SJSA1 (cell line): ENCODE measurements around the gene MICU1. TPM values are rescaled to one million over a fixed set of nuclear protein-coding genes. Genes with fewer than 3 reads are reported as not detected.
"Not testable (repeated sequence)": the region's sequence is repeated elsewhere in the genome, so short reads cannot be mapped to it uniquely, and the experiment has no call there.

ENCODE experiments used
- DNase-seq, 2 experiments: peaks; one replicate each; pipeline ENCODE4 v3.0.0-alpha.2; 2015 to 2020; ENCODE audit warnings: low spot score in 2 of 2, low read depth in 1 of 2
- H3K27ac ChIP-seq: fragments of 250-450 bp; sonication (Bioruptor Pico); 2 replicates; pipeline ENCODE4 v1.5.1; 2020; ENCODE audit warnings: mild to moderate bottlenecking, moderate library complexity
- H3K27me3 ChIP-seq: fragments of 250-450 bp; sonication (Bioruptor Pico); replicated peaks from 2 replicates; pipeline ENCODE4 v1.5.1; 2020; ENCODE audit warnings: mild to moderate bottlenecking, moderate library complexity
- H3K36me3 ChIP-seq: fragments of 250-450 bp; sonication (Bioruptor Pico); 2 replicates; pipeline ENCODE4 v1.5.1; 2020; ENCODE audit warnings: mild to moderate bottlenecking
- H3K4me1 ChIP-seq: fragments of 250-450 bp; sonication (Bioruptor Pico); replicated peaks from 2 replicates; pipeline ENCODE4 v1.6.1; 2021; ENCODE audit warnings: mild to moderate bottlenecking
- H3K4me3 ChIP-seq: fragments of 250-450 bp; sonication (Bioruptor Pico); 2 replicates; pipeline ENCODE4 v1.5.1; 2020; ENCODE audit warnings: mild to moderate bottlenecking
- H3K9me3 ChIP-seq: fragments of 250-450 bp; sonication (Bioruptor Pico); replicated peaks from 2 replicates; pipeline ENCODE4 v1.5.1; 2020; ENCODE audit warnings: mild to moderate bottlenecking
- total RNA-seq: library from RNA; depleted of rRNA; stranded (reverse); fragments of >200 nt; shearing (Covaris generic); gene quantifications from 2 replicates; pipeline ENCODE4 v1.2.3, GENCODE V29; 2014

Gene MICU1
- total RNA-seq, 1 experiment from 2014 or later, result 57.1 TPM

DNA sequence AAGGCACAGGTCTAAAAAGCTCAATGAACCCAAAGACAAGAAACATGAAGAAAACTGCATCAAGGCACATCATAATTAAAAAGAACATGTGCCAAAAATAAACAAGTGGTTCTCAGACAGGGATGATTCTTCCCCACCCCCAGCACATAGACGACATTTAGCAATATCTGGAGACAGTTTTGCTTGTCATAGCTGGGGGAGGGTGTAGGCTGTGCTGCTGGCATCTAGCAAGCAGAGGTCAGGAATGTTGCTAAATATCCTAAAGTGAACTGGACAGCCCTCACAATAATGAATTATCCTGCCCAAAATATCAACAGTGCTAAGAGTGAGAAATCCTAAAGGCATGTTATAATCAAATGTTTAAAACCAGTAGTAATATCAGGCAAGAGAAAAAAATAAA lies 122.6 kb downstream of the MICU1 start:
- no peak overlapping the region for H3K27ac ChIP-seq
- peak in 1 of 2 experiments; percentile 29 for DNase-seq

DNA sequence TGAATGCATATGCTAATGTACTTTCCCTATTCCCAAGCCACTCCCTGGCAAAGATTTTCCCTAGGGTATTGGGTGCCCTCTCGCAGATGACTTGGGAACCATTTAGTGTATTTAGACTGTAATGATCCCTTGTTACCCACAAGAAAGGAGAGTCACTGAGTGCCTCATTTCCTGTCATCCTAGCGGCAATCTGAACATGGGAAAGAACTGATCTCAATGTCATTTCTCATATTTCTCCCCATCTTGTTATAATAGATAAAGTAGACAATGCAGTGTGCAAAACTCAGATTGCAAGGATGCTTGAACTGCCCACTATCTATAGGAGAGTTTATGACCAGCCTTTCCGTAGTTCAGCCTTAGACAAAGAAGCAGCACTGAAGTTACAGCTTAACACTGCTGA lies 123.3 kb downstream of the MICU1 start:
- H3K9me3 ChIP-seq, result no peaks in the 10 kb centered on the region
- H3K4me1 ChIP-seq, result peaks cover 14% of the 10 kb centered on the region
- no peaks in the 10 kb centered on the region for H3K27me3 ChIP-seq
- H3K27ac ChIP-seq, result no peak overlapping the region
- DNase-seq, result peak in 1 of 2 experiments; percentile 9
- no peak overlapping the region for H3K4me3 ChIP-seq
- H3K36me3 ChIP-seq, result peaks cover 4% of the 10 kb centered on the region; the same call in 1 of the 2 replicates

More for the DNA sequence above, 122.6 kb downstream of the MICU1 start:
- Histone ChIP-seq H3K9me3 (no peaks in the 10 kb centered on the region), H3K4me1 (peaks cover 14% of the 10 kb centered on the region), H3K36me3 (peaks cover 4% of the 10 kb centered on the region; the same call in 1 of the 2 replicates), H3K4me3 (no peak overlapping the region), H3K27me3 (no peaks in the 10 kb centered on the region)

DNA sequence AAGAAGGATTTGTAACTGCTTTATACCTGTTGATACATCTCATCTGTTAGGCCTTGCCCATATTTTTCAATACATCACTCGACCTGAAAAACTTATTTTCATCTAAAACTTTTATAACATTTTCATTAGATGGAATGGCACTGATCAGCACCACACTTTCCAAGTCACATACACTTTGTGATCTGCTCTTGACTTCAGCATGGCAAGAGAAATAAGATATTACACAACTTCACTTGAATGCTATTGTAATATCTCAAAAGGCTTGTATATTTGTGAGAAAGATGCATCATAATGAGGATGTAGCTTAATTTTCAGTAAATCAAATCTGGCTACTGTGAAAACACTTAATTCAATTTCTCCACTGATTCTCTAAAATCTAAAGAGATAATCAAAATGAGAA lies 126.2 kb downstream of the MICU1 start:
- no peak for DNase-seq
- Histone ChIP-seq H3K36me3 (no peaks in the 10 kb centered on the region), H3K9me3 (no peaks in the 10 kb centered on the region), H3K4me3 (no peak overlapping the region), H3K27me3 (no peaks in the 10 kb centered on the region), H3K27ac (no peak overlapping the region), H3K4me1 (peaks cover 14% of the 10 kb centered on the region)

DNA sequence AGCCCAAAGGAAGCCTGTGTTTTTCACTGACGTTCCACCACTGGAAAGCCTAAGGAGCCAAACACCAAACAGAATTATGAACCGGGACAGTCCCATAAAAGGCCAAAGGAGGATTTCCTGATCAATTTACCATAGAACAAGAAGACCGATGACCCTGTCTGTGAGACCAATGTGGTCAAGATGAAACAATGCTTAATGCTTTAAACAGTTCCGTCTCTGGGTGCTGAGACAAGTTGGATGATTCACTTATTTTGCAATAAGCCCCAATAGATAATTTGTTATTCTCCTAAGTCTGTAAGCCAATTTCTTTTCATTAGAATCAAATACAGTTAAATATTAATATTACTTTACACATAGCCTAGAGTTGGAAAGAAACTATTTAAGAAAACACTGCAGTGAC lies 134.9 kb downstream of the MICU1 start:
- Histone ChIP-seq H3K27me3 (no peaks in the 10 kb centered on the region), H3K9me3 (no peaks in the 10 kb centered on the region), H3K36me3 (peaks cover 6% of the 10 kb centered on the region; the same call in 1 of the 2 replicates), H3K4me3 (no peak overlapping the region), H3K27ac (no peak overlapping the region), H3K4me1 (no peaks in the 10 kb centered on the region)
- DNase-seq, result no peak

DNA sequence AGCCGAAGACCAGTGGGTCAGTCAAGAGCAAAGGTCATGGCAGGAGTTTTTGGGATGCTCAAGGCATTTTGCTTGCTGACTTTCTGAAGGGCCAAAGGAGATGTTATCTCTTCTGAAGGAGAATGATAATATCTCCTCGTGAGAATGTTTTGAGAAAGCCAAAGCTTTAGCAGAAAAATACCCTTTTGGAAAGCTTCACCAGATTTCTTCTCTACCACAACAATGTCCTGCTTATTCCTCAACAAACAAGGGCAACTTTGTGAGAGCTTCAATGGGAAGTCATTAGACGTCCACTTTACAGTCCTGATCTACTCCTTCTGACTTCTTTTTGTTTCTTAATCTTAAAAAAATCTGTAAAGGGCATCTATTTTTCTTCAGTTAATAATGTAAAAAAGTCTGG lies 138.4 kb downstream of the MICU1 start:
- DNase-seq, result no peak
- Histone ChIP-seq H3K9me3 (no peaks in the 10 kb centered on the region), H3K27ac (no peak overlapping the region), H3K4me1 (no peaks in the 10 kb centered on the region), H3K4me3 (no peak overlapping the region), H3K27me3 (no peaks in the 10 kb centered on the region), H3K36me3 (peaks cover 6% of the 10 kb centered on the region; the same call in 1 of the 2 replicates)

DNA sequence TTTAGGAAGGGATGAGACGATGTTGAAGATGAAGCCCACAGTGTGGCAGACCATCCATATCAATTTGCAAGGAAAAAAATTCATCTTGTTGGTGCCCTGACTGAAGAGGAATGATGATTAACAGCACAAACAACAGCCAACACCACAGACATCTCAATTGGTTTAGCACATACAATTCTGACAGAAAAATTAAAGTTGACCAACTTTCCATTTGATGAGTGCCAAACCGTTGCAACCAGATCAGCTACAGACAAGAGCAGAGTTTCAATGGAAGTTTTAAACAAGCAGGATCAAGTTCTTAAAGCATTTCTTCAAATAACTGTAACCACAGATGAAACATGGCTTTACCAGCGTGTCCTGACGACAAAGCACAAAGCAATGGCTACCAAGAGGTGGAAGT lies 138.8 kb downstream of the MICU1 start:
- H3K27ac ChIP-seq, result no peak overlapping the region
- H3K4me1 ChIP-seq, result no peaks in the 10 kb centered on the region
- H3K4me3 ChIP-seq, result no peak overlapping the region
- H3K9me3 ChIP-seq, result no peaks in the 10 kb centered on the region
- H3K36me3 ChIP-seq, result peaks cover 6% of the 10 kb centered on the region
- no peaks in the 10 kb centered on the region for H3K27me3 ChIP-seq
- no peak for DNase-seq

DNA sequence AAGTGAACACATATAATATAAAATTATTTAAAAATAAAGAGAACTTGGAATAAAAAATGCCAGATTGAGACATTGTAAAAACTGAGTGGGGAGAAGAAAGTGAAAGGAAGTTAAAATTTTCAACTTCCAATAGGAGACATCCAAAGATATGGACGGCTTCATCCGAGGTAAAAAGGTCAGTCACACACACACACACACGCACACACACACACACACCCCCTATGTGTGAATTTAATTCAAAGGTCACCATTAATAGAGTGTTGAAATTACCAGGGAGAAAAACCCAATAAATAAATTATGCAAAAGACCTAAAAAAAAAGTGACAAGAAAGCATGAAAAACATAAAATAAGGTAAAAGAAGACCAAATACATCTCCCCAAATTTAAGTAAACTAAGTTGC lies 140.2 kb downstream of the MICU1 start:
- no peaks in the 10 kb centered on the region for H3K4me1 ChIP-seq
- no peak overlapping the region for H3K4me3 ChIP-seq
- no peak for DNase-seq
- peaks cover 6% of the 10 kb centered on the region for H3K36me3 ChIP-seq
- H3K27me3 ChIP-seq, result no peaks in the 10 kb centered on the region
- H3K9me3 ChIP-seq, result no peaks in the 10 kb centered on the region
- no peak overlapping the region for H3K27ac ChIP-seq

DNA sequence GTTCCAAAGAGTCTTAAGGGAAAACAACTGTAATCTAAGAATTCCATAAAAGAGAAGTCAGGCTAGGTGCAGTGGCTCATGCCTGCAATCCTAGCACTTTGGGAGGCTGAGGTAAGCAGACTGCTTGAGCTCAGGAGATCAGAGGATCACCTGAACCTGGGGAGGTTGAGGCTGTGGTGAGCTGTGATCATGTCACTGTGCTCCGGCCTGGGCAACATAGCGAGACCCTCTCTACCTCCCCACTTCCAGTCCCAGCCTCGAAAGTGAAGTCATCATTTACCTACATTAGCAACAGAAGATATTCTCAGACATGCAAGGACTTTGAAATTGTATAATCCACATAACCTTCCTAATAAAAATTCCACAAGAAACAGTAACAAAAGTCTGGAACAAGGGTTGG lies 141.4 kb downstream of the MICU1 start:
- H3K27ac ChIP-seq, result no peak overlapping the region
- H3K9me3 ChIP-seq, result no peaks in the 10 kb centered on the region
- H3K4me3 ChIP-seq, result no peak overlapping the region
- DNase-seq, result no peak
- H3K4me1 ChIP-seq, result no peaks in the 10 kb centered on the region
- H3K27me3 ChIP-seq, result no peaks in the 10 kb centered on the region
- H3K36me3 ChIP-seq, result peaks cover 6% of the 10 kb centered on the region

DNA sequence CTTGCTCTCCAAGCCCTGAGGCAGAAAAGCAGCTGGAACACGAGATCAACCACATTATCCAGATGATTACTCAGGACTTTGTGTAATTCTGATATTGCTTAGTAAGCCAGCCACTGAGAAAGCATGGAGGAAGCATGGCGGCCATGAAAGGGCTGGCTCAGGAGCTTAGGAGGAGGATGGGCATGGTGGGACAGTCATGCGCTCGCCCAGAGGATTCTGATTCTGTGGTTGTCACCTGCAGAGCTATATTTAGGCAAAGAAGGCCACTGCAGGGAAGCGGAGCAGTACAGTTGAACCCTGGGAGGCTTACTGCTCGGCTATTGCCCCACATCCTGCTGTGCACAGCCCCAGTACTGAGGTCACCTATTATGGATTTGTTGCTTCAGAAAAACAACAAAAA lies 142.4 kb downstream of the MICU1 start:
- H3K4me3 ChIP-seq, result no peak overlapping the region
- H3K36me3 ChIP-seq, result peaks cover 6% of the 10 kb centered on the region; the same call in 1 of the 2 replicates
- no peak for DNase-seq
- no peaks in the 10 kb centered on the region for H3K4me1 ChIP-seq
- no peaks in the 10 kb centered on the region for H3K9me3 ChIP-seq
- no peaks in the 10 kb centered on the region for H3K27me3 ChIP-seq
- no peak overlapping the region for H3K27ac ChIP-seq

DNA sequence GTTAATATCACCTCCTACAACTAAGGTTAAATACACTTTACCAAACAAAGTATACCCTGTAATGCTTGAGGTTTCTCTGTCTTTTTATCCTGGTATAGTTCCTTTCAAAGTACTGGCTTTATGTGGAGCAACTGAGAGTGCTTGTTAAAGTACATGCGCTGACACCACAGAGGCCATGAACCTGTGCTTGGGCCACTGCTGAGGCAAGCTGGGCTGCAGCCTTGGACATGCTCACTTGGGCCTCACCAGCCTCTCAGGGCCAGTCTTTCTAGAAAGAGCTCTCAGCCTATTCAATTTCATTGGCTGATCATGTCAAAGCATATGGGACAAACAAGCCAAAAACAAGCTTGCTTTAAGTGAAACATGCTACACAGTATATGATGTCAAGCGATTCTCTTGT lies 145.0 kb downstream of the MICU1 start:
- Histone ChIP-seq H3K36me3 (peaks cover 11% of the 10 kb centered on the region), H3K9me3 (no peaks in the 10 kb centered on the region), H3K27me3 (no peaks in the 10 kb centered on the region), H3K4me3 (no peak overlapping the region), H3K27ac (no peak overlapping the region), H3K4me1 (no peaks in the 10 kb centered on the region)
- DNase-seq, result no peak

DNA sequence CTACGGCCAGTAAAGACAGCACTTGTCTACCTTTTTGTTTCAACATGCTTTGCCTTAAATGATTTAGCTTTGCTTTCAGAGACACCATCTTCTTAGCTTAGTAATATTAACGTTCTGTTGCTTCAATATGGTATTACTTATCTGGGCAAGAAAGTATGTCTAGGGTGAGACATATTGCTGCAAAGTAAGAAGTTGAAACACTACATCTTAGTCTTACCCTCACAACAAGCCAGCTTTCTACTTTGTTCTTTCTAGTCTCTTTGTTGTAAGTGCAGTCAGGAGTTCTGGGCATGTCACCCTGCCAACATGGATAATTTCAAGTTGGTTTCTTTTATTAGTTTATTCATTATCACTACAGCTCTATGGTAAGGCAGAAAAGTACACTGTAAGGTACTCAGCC lies 148.4 kb downstream of the MICU1 start:
- no peaks in the 10 kb centered on the region for H3K9me3 ChIP-seq
- no peak overlapping the region for H3K27ac ChIP-seq
- peaks cover 25% of the 10 kb centered on the region for H3K36me3 ChIP-seq
- no peaks in the 10 kb centered on the region for H3K4me1 ChIP-seq
- H3K4me3 ChIP-seq, result no peak overlapping the region
- no peak for DNase-seq
- no peaks in the 10 kb centered on the region for H3K27me3 ChIP-seq

DNA sequence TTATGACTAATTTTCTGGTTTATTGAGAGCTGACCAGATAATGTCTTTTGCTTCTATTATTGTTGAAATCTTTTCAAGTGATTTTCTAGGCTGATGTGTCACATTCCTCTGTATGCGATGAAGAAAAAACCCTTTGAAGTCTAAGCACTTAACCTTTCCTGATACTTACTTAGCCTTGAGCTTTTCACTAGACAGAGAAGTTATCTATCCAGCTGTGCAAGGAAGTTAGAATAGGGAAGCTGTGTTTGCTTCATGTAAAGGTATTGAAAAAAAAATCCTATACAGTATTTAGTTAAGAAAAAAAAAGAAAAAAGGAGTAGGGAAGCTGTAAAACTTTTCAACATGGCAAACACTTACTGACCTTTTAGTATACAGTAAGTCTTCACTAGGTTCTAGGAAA lies 153.6 kb downstream of the MICU1 start:
- Histone ChIP-seq H3K36me3 (peaks cover 28% of the 10 kb centered on the region), H3K4me1 (no peaks in the 10 kb centered on the region), H3K27ac (no peak overlapping the region), H3K9me3 (no peaks in the 10 kb centered on the region), H3K4me3 (no peak overlapping the region), H3K27me3 (no peaks in the 10 kb centered on the region)
- DNase-seq, result no peak

DNA sequence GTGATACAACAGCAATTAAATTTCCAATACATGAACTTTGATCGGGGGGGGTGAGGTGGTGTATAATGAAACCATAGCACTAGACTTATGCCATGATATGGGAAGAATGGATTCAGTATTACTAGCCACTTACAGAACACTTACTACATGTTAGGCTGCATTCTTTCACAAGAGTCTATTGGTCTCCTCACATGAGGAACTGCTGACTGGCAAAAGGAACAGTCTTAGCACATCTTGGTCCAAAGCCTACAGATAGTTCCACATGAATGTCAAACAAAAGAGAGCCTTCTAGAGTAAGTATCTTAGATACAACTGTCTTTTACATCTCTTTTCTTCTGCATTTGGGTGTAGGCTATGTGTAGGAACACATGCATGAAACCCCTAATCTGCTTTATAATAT lies 155.2 kb downstream of the MICU1 start:
- no peak overlapping the region for H3K4me3 ChIP-seq
- H3K27ac ChIP-seq, result no peak overlapping the region
- no peaks in the 10 kb centered on the region for H3K27me3 ChIP-seq
- H3K36me3 ChIP-seq, result peaks cover 19% of the 10 kb centered on the region
- no peak for DNase-seq
- H3K4me1 ChIP-seq, result peaks cover 5% of the 10 kb centered on the region
- no peaks in the 10 kb centered on the region for H3K9me3 ChIP-seq

DNA sequence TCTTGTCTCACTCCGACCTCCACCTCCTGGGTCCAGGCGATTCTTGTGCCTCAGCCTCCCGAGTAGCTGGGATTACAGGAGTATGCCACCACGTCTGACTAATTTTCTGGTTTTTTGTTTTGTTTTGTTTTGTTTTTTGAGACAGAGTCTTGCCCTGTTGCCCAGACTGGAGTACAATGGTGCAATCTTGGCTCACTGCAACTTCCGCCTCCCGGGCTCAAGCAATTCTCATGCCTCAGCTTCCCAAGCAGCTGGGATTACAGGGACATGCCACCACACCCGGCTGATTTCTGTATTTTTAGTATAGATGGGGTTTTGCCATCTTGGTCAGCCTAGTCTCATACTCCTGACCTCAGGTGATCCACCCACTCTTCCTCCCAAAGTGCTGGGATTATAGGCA lies 158.8 kb downstream of the MICU1 start:
- not testable (repeated sequence) for H3K27ac ChIP-seq, H3K9me3 ChIP-seq, H3K36me3 ChIP-seq, H3K4me3 ChIP-seq, H3K27me3 ChIP-seq, DNase-seq, H3K4me1 ChIP-seq

DNA sequence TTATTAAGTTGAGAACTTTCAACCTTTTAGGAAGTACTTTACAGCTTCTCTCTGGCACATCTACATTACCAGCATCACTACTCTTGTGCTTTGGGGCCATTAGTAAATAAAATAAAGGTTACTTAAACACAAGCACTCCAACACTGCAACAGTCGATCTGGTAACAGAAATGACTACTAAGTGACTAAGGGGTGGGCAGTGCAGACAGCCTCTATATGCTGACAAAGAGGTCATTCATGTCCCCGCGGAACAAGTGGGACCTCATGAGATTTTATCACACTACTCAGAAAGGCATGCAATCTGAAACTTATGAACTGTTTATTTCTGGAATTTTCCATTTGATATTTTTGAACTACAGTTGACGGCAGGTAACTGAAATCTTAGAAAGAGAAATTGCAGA lies 159.9 kb downstream of the MICU1 start:
- peaks cover 3% of the 10 kb centered on the region; the same call in 1 of the 2 replicates for H3K36me3 ChIP-seq
- DNase-seq, result no peak
- H3K4me1 ChIP-seq, result peaks cover 5% of the 10 kb centered on the region
- H3K27ac ChIP-seq, result no peak overlapping the region
- no peaks in the 10 kb centered on the region for H3K27me3 ChIP-seq
- no peak overlapping the region for H3K4me3 ChIP-seq
- no peaks in the 10 kb centered on the region for H3K9me3 ChIP-seq
